ENCODE results near the gene PLSCR3. TPM values are rescaled to one million over a fixed set of nuclear protein-coding genes. Genes with fewer than 3 reads are reported as not detected.

PLSCR3 gene
- total RNA-seq, 1 experiment from 2014 or later, result 43.8 TPM

GRCh38 chr17:7427549-7427948, 33.2 kb upstream of the PLSCR3 start (continued):
- no peak for TF ChIP-seq YY1 (IDR thresholded peaks at IDR 0.05; ENCODE audit: extremely low read depth, insufficient replicate concordance, low read depth, low read length)
- TF ChIP-seq FOSL1 (IDR thresholded peaks at IDR 0.05; ENCODE audit: low read depth), result no peak

- Histone ChIP-seq H3K9me3 (ENCODE audit: control insufficient read depth in 1 of 2, insufficient read depth in 1 of 2, low read depth in 1 of 2, low read length in 2 of 2) (no peaks in the 10 kb centered on the region), H3K36me3 (ENCODE audit: control insufficient read depth in 1 of 2, insufficient read depth in 2 of 2, low read length in 2 of 2) (no peaks in the 10 kb centered on the region), H3K4me2 (ENCODE audit: low read length) (no peak overlapping the region), H3K4me3 (replicated peaks in 1 of 2; ENCODE audit: low read depth in 1 of 2, low read length in 2 of 2) (no peak overlapping the region), H3K27me3 (ENCODE audit: insufficient read depth, low read length) (no peaks in the 10 kb centered on the region), H3K79me2 (ENCODE audit: insufficient read depth, low read length) (no peaks in the 10 kb centered on the region), H3K9ac (ENCODE audit: low read length) (no peak overlapping the region), H4K20me1 (ENCODE audit: insufficient read depth) (no peaks in the 10 kb centered on the region), H3K4me1 (ENCODE audit: control insufficient read depth in 1 of 2, insufficient read depth in 2 of 2, low read length in 2 of 2) (no peaks in the 10 kb centered on the region), H2AFZ (ENCODE audit: low read depth, low read length, poor library complexity, severe bottlenecking) (no peak overlapping the region), H3K27ac (ENCODE audit: low read depth, low read length) (no peak overlapping the region), H3K9me2 (ENCODE audit: insufficient read depth) (no peaks in the 10 kb centered on the region)
- TF ChIP-seq ATF3 (IDR thresholded peaks at IDR 0.05), result no peak
- TF ChIP-seq MAX (IDR thresholded peaks at IDR 0.05), result no peak
- no peak for TF ChIP-seq YY1 (IDR thresholded peaks at IDR 0.05; ENCODE audit: extremely low read depth, insufficient replicate concordance, low read depth, low read length)
- TF ChIP-seq POLR2A (IDR thresholded peaks at IDR 0.05; ENCODE audit: borderline replicate concordance, extremely low read depth, insufficient read depth, insufficient read length), result no peak
- TF ChIP-seq SRF (IDR thresholded peaks at IDR 0.05; ENCODE audit: low read depth), result no peak
- no peak for TF ChIP-seq EZH2 (IDR thresholded peaks at IDR 0.05)
- TF ChIP-seq RAD21 (IDR thresholded peaks at IDR 0.05; ENCODE audit: low read depth), result no peak
- TF ChIP-seq POLR2AphosphoS5 (IDR thresholded peaks at IDR 0.05; ENCODE audit: low read depth, low read length), result no peak
- TF ChIP-seq EGR1 (IDR thresholded peaks at IDR 0.05; ENCODE audit: low read depth), result no peak
- TF ChIP-seq FOSL1 (IDR thresholded peaks at IDR 0.05; ENCODE audit: low read depth), result no peak
- no peak for TF ChIP-seq ELF1 (IDR thresholded peaks at IDR 0.05; ENCODE audit: borderline replicate concordance, low read depth)
- intact Hi-C loops (cut with micrococcal nuclease), result no loop called here
- ChIA-PET RAD21 (ENCODE audit: low non-redundant PET in 1 of 2, low total read pairs in 2 of 2, uncharacterized antibody in 2 of 2, unreplicated experiment in 2 of 2) (no interaction called here), POLR2A (no interaction called here), CTCF (no interaction called here)
- ATAC-seq (no peak), DNase-seq (ENCODE audit: low read depth, low spot score) (no peak)
- no TSS peak for BruUV-seq (replicated peaks)
Observed at GRCh38 chr17:7426896-7427489, 32.7 kb upstream of the PLSCR3 start.
